Occipital lobe (tissue), 1 donor: ENCODE data around the gene C14orf180. TPM values are rescaled to one million over a fixed set of nuclear protein-coding genes. Genes with fewer than 3 reads are reported as not detected.

Experiments
- total RNA-seq: library from RNA; depleted of rRNA; stranded (reverse); fragments of >200 nt; gene quantifications from one replicate; pipeline ENCODE4 v1.2.3, GENCODE V29; 2014

The C14orf180 gene
- total RNA-seq, 1 donor from 2014 or later: not detected

Other genes starting within 250 kb of the C14orf180 start
- 29.2 TPM for gene TMEM179, start 25.0 kb downstream of the C14orf180 start, total RNA-seq
- 8.4 TPM for gene INF2, start 109.9 kb downstream of the C14orf180 start, total RNA-seq
- gene ADSS1, start 144.5 kb downstream of the C14orf180 start, total RNA-seq: 4.8 TPM
- 21.2 TPM for gene SIVA1, start 173.4 kb downstream of the C14orf180 start, total RNA-seq
- 102 TPM for gene AKT1, start 216.0 kb downstream of the C14orf180 start, total RNA-seq
- gene ZBTB42, start 221.3 kb downstream of the C14orf180 start, total RNA-seq: 0.94 TPM